WTC11 (cell line): ENCODE data around the gene ATXN2L. TPM values are rescaled to one million over a fixed set of nuclear protein-coding genes. Genes with fewer than 3 reads are reported as not detected.

Experiments used
- ATAC-seq: fragments of 200-7000 bp; cut with Tn5 transposase; 2 replicates; pipeline ENCODE4 v1.10.0; 2021; ENCODE audit warnings: mild to moderate bottlenecking, moderate library complexity
- CTCF ChIA-PET: fragments of 300-600 bp; sonication (Branson Sonifier 250); formaldehyde crosslinking; loops from one replicate; lab custom pipeline; 2021; ENCODE audit warnings: antibody characterized with exemption; lab: Charles Lee
- POLR2A ChIA-PET: fragments of 350-600 bp; sonication (Branson Sonifier 250); formaldehyde crosslinking; loops from one replicate; lab custom pipeline; 2021; ENCODE audit warnings: antibody characterized with exemption; lab: Charles Lee
- DNase-seq: peaks from one replicate; pipeline ENCODE4 v3.0.0; 2021; ENCODE audit warnings: low spot score
- H3K27ac Mint-ChIP-seq: 2 replicates; pipeline ENCODE4 v1.8.0; 2021; ENCODE audit warnings: mixed read lengths
- H3K27me3 Mint-ChIP-seq: 2 replicates; pipeline ENCODE4 v1.8.0; 2021; ENCODE audit warnings: low read depth, mild to moderate bottlenecking, moderate library complexity, mixed read lengths
- H3K36me3 Mint-ChIP-seq: 2 replicates; pipeline ENCODE4 v1.8.0; 2021; ENCODE audit warnings: mixed read lengths
- H3K4me1 Mint-ChIP-seq: 2 replicates; pipeline ENCODE4 v1.8.0; 2022; ENCODE audit warnings: mixed read lengths
- H3K4me3 Mint-ChIP-seq: 2 replicates; pipeline ENCODE4 v1.8.0; 2021; ENCODE audit warnings: mild to moderate bottlenecking, moderate library complexity, mixed read lengths
- H3K9me3 Mint-ChIP-seq: 2 replicates; pipeline ENCODE4 v1.8.0; 2021; ENCODE audit warnings: mixed read lengths
- ATF1 ChIP-seq: sonication (generic); formaldehyde crosslinking; IDR thresholded peaks from 2 replicates; pipeline ENCODE4 v1.8.1; 2023; ENCODE audit warnings: mild to moderate bottlenecking, moderate library complexity, missing genetic modification reagents
- ATF3 ChIP-seq: sonication (generic); formaldehyde crosslinking; conservative IDR thresholded peaks from 2 replicates; pipeline ENCODE4 v1.8.1; 2022; ENCODE audit warnings: mild to moderate bottlenecking, missing genetic modification reagents
- ATF6 ChIP-seq: sonication (generic); formaldehyde crosslinking; IDR thresholded peaks from 2 replicates; pipeline ENCODE4 v1.8.1; 2023; ENCODE audit warnings: mild to moderate bottlenecking, missing genetic modification reagents
- CDX4 ChIP-seq: fragments of 250-450 bp; sonication (Bioruptor Pico); IDR thresholded peaks from 2 replicates; pipeline ENCODE4 v1.9.0; 2021; ENCODE audit warnings: moderate library complexity, mild to moderate bottlenecking, inconsistent platforms, borderline replicate concordance
- CREM ChIP-seq: sonication (generic); formaldehyde crosslinking; IDR thresholded peaks from 2 replicates; pipeline ENCODE4 v1.8.1; 2022; ENCODE audit warnings: mild to moderate bottlenecking, missing genetic modification reagents, moderate library complexity
- E2F4 ChIP-seq: sonication (generic); formaldehyde crosslinking; IDR thresholded peaks from 2 replicates; pipeline ENCODE4 v1.8.1; 2022; ENCODE audit warnings: low read depth, mild to moderate bottlenecking, moderate library complexity, missing genetic modification reagents, borderline replicate concordance
- EMX1 ChIP-seq: fragments of 250-450 bp; sonication (Bioruptor Pico); IDR thresholded peaks from 2 replicates; pipeline ENCODE4 v1.8.0; 2021; ENCODE audit warnings: mild to moderate bottlenecking
- ESRRA ChIP-seq: sonication (generic); formaldehyde crosslinking; IDR thresholded peaks from 2 replicates; pipeline ENCODE4 v1.8.1; 2022; ENCODE audit warnings: mild to moderate bottlenecking, missing genetic modification reagents, borderline replicate concordance
- FOXJ3 ChIP-seq: sonication (generic); formaldehyde crosslinking; IDR thresholded peaks from 2 replicates; pipeline ENCODE4 v1.9.0; 2021; ENCODE audit warnings: missing genetic modification reagents, mild to moderate bottlenecking, borderline replicate concordance
- FOXK1 ChIP-seq: sonication (generic); formaldehyde crosslinking; IDR thresholded peaks from 2 replicates; pipeline ENCODE4 v1.8.0; 2022; ENCODE audit warnings: mild to moderate bottlenecking, moderate library complexity, missing genetic modification reagents
- MLX ChIP-seq: sonication (generic); formaldehyde crosslinking; IDR thresholded peaks from 2 replicates; pipeline ENCODE4 v1.8.1; 2023; ENCODE audit warnings: mild to moderate bottlenecking, missing genetic modification reagents, moderate library complexity
- MXD4 ChIP-seq: fragments of 250-450 bp; sonication (Bioruptor Pico); IDR thresholded peaks from 2 replicates; pipeline ENCODE4 v1.8.0; 2021; ENCODE audit warnings: mild to moderate bottlenecking, moderate library complexity, borderline replicate concordance
- NR1H2 ChIP-seq: sonication (generic); formaldehyde crosslinking; IDR thresholded peaks from 2 replicates; pipeline ENCODE4 v1.9.0; 2021; ENCODE audit warnings: mild to moderate bottlenecking, moderate library complexity, missing genetic modification reagents
- NR2C2 ChIP-seq: sonication (generic); formaldehyde crosslinking; IDR thresholded peaks from 2 replicates; pipeline ENCODE4 v1.8.0; 2022; ENCODE audit warnings: mild to moderate bottlenecking, missing genetic modification reagents
- PRRX2 ChIP-seq: fragments of 250-450 bp; sonication (Bioruptor Pico); IDR thresholded peaks from 2 replicates; pipeline ENCODE4 v1.8.0; 2021; ENCODE audit warnings: mild to moderate bottlenecking
- RELA ChIP-seq: sonication (generic); formaldehyde crosslinking; IDR thresholded peaks from 2 replicates; pipeline ENCODE4 v1.8.1; 2022; ENCODE audit warnings: missing genetic modification reagents, mild to moderate bottlenecking, borderline replicate concordance
- TCF7 ChIP-seq: sonication (generic); formaldehyde crosslinking; IDR thresholded peaks from 2 replicates; pipeline ENCODE4 v1.8.0; 2022; ENCODE audit warnings: mild to moderate bottlenecking, low read depth, missing genetic modification reagents, moderate library complexity
- TP53 ChIP-seq: sonication (generic); formaldehyde crosslinking; IDR thresholded peaks from 2 replicates; pipeline ENCODE4 v1.8.1; 2023; ENCODE audit warnings: mild to moderate bottlenecking, missing genetic modification reagents
- USF2 ChIP-seq: sonication (generic); formaldehyde crosslinking; IDR thresholded peaks from 2 replicates; pipeline ENCODE4 v1.8.1; 2023; ENCODE audit warnings: mild to moderate bottlenecking, missing genetic modification reagents, moderate library complexity
- ZBTB21 ChIP-seq: sonication (generic); formaldehyde crosslinking; IDR thresholded peaks from 2 replicates; pipeline ENCODE4 v1.8.1; 2023; ENCODE audit warnings: mild to moderate bottlenecking, missing genetic modification reagents, borderline replicate concordance
- ZBTB43 ChIP-seq: sonication (generic); formaldehyde crosslinking; IDR thresholded peaks from 2 replicates; pipeline ENCODE4 v1.8.1; 2023; ENCODE audit warnings: mild to moderate bottlenecking, missing genetic modification reagents
- ZNF219 ChIP-seq: sonication (generic); formaldehyde crosslinking; IDR thresholded peaks from 2 replicates; pipeline ENCODE4 v1.8.0; 2023; ENCODE audit warnings: missing genetic modification reagents, mild to moderate bottlenecking, borderline replicate concordance
- ZNF232 ChIP-seq: sonication (generic); formaldehyde crosslinking; IDR thresholded peaks from 2 replicates; pipeline ENCODE4 v1.8.0; 2022; ENCODE audit warnings: mild to moderate bottlenecking, missing genetic modification reagents
- ZNF416 ChIP-seq: fragments of 250-450 bp; sonication (Bioruptor Pico); IDR thresholded peaks from 2 replicates; pipeline ENCODE4 v1.9.0; 2021; ENCODE audit warnings: mild to moderate bottlenecking, inconsistent platforms
- ZNF512 ChIP-seq: sonication (generic); formaldehyde crosslinking; IDR thresholded peaks from 2 replicates; pipeline ENCODE4 v1.8.1; 2022; ENCODE audit warnings: missing genetic modification reagents, borderline replicate concordance
- total RNA-seq: library from RNA; stranded (reverse); gene quantifications from 3 replicates; pipeline ENCODE4 v1.2.3, GENCODE V29; 2021

ATXN2L gene
- total RNA-seq, 1 experiment from 2014 or later: 243 TPM

- H3K27me3 Mint-ChIP-seq: no peaks in the 10 kb centered on the region
- H3K4me3 Mint-ChIP-seq: no peak overlapping the region
- CTCF ChIA-PET: no interaction called here
- TF ChIP-seq ZBTB43 (no peak), MXD4 (CRISPR knock-in tag) (no peak), ZNF416 (CRISPR knock-in tag) (no peak), FOXJ3 (CRISPR knock-in tag) (no peak), EMX1 (CRISPR knock-in tag) (no peak), NR1H2 (CRISPR knock-in tag) (no peak), CREM (CRISPR knock-in tag) (no peak), ESRRA (CRISPR knock-in tag) (no peak), NR2C2 (CRISPR knock-in tag) (no peak)
- H3K36me3 Mint-ChIP-seq: peaks cover 90% of the 10 kb centered on the region
- ATAC-seq: no peak
- no peaks in the 10 kb centered on the region for H3K9me3 Mint-ChIP-seq
- no peak for DNase-seq
- POLR2A ChIA-PET: no interaction called here
- peaks cover 12% of the 10 kb centered on the region for H3K4me1 Mint-ChIP-seq
- H3K27ac Mint-ChIP-seq: no peak overlapping the region
Observed at GRCh38 chr16:28829747-28830146, 6.9 kb downstream of the ATXN2L start.

GRCh38 chr16:28830531-28830930, 7.7 kb downstream of the ATXN2L start:
- Mint-ChIP-seq H3K9me3 (no peaks in the 10 kb centered on the region), H3K4me1 (peaks cover 5% of the 10 kb centered on the region; the same call in 1 of the 2 replicates), H3K27ac (no peak overlapping the region), H3K4me3 (no peak overlapping the region), H3K36me3 (peaks cover 91% of the 10 kb centered on the region), H3K27me3 (no peaks in the 10 kb centered on the region)
- CTCF ChIA-PET: interaction anchor here (1.5 kb wide), 1 partner anchor 115 kb away, joined by 3 read pairs; no protein-coding TSS in a partner anchor
- no peak for ATAC-seq
- POLR2A ChIA-PET: interaction anchor here (1.7 kb wide), 1 partner anchor 8 kb away, joined by 4 read pairs; the partner anchor contains the start of gene ATXN2L
- DNase-seq: no peak
- TF ChIP-seq TP53 (CRISPR knock-in tag): no peak
- no peak for TF ChIP-seq MLX
- no peak for TF ChIP-seq CDX4
- no peak for TF ChIP-seq RELA
- no peak for TF ChIP-seq TCF7 (CRISPR knock-in tag)
- TF ChIP-seq ZBTB21: no peak
- TF ChIP-seq ATF6 (CRISPR knock-in tag): no peak
- TF ChIP-seq ESRRA (CRISPR knock-in tag): no peak
- no peak for TF ChIP-seq ZNF512 (CRISPR knock-in tag)
- no peak for TF ChIP-seq PRRX2 (CRISPR knock-in tag)
- no peak for TF ChIP-seq ZNF232 (CRISPR knock-in tag)
- no peak for TF ChIP-seq E2F4 (CRISPR knock-in tag)
- no peak for TF ChIP-seq ATF1 (CRISPR knock-in tag)
- TF ChIP-seq ZNF219 (CRISPR knock-in tag): no peak
- no peak for TF ChIP-seq ATF3 (CRISPR knock-in tag)
- no peak for TF ChIP-seq USF2
- TF ChIP-seq FOXJ3 (CRISPR knock-in tag): no peak
- TF ChIP-seq FOXK1 (CRISPR knock-in tag): no peak
